GM18511 (cell line): ENCODE data around the gene SFTPA2.
"Not testable (repeated sequence)": the region's sequence is repeated elsewhere in the genome, so short reads cannot be mapped to it uniquely, and the experiment has no call there.

Experiments
- ATAC-seq: cut with Tn5 transposase; IDR thresholded peaks from one replicate; pipeline ENCODE4 v1.9.1; 2021; ENCODE audit warnings: mild to moderate bottlenecking, moderate library complexity; ENCODE audit not compliant: unreplicated experiment

The SFTPA2 gene

GRCh38 chr10:79561257-79561656, 1.1 kb upstream of the SFTPA2 start:
- no peak for ATAC-seq

- no peak for ATAC-seq
These were observed 481 bp downstream of the SFTPA2 start for GRCh38 chr10:79559726-79560125.

GRCh38 chr10:79556961-79557360, 3.2 kb downstream of the SFTPA2 start:
- not testable (repeated sequence) for ATAC-seq

GRCh38 chr10:79555354-79556309, 4.6 kb downstream of the SFTPA2 start:
- ATAC-seq = no peak

- no peak for ATAC-seq
These were observed 8.1 kb downstream of the SFTPA2 start for GRCh38 chr10:79552143-79552542.

- ATAC-seq = no peak
These were observed 12.2 kb downstream of the SFTPA2 start for GRCh38 chr10:79547973-79548372.

- not testable (repeated sequence) for ATAC-seq
These were observed 13.1 kb downstream of the SFTPA2 start for GRCh38 chr10:79547128-79547527.

- ATAC-seq = not testable (repeated sequence)
These were observed 15.1 kb downstream of the SFTPA2 start for GRCh38 chr10:79544926-79545659.

- ATAC-seq = not testable (repeated sequence)
These were observed 15.8 kb downstream of the SFTPA2 start for GRCh38 chr10:79544408-79544807.

GRCh38 chr10:79542626-79543025, 17.6 kb downstream of the SFTPA2 start:
- ATAC-seq = no peak

- ATAC-seq = peak; percentile 92
These were observed 19.3 kb downstream of the SFTPA2 start for GRCh38 chr10:79540930-79541329.

- ATAC-seq = not testable (repeated sequence)
These were observed 21.9 kb downstream of the SFTPA2 start for GRCh38 chr10:79538311-79538710.

GRCh38 chr10:79533903-79534175, 26.4 kb downstream of the SFTPA2 start:
- not testable (repeated sequence) for ATAC-seq

GRCh38 chr10:79533142-79533902, 26.9 kb downstream of the SFTPA2 start:
- peak; percentile 52 for ATAC-seq

- not testable (repeated sequence) for ATAC-seq
These were observed 31.9 kb downstream of the SFTPA2 start for GRCh38 chr10:79528261-79528660.

GRCh38 chr10:79525049-79525710, 35.0 kb downstream of the SFTPA2 start:
- ATAC-seq = peak; percentile 94

- not testable (repeated sequence) for ATAC-seq
These were observed 36.9 kb downstream of the SFTPA2 start for GRCh38 chr10:79523157-79523853.

- not testable (repeated sequence) for ATAC-seq
These were observed 37.7 kb downstream of the SFTPA2 start for GRCh38 chr10:79522464-79522863.

GRCh38 chr10:79521751-79522150, 38.5 kb downstream of the SFTPA2 start:
- not testable (repeated sequence) for ATAC-seq

GRCh38 chr10:79517567-79517966, 42.6 kb downstream of the SFTPA2 start:
- not testable (repeated sequence) for ATAC-seq
